Endothelial cell (in vitro differentiated cells): ENCODE measurements around the gene MOV10. TPM values are rescaled to one million over a fixed set of nuclear protein-coding genes. Genes with fewer than 3 reads are reported as not detected.
A peak's percentile ranks its signal among the peaks of the same experiment; 100 is the strongest.
"Not testable (repeated sequence)": the region's sequence is repeated elsewhere in the genome, so short reads cannot be mapped to it uniquely, and the experiment has no call there.

Experiments
- DNase-seq: peaks from one replicate; pipeline ENCODE4 v3.0.0; 2021; ENCODE audit warnings: low spot score
- H3K27ac Mint-ChIP-seq: one replicate; pipeline ENCODE4 v1.8.0; 2021; ENCODE audit warnings: mixed read lengths, inconsistent platforms; ENCODE audit not compliant: unreplicated experiment
- H3K27me3 Mint-ChIP-seq: one replicate; pipeline ENCODE4 v1.8.0; 2021; ENCODE audit warnings: mild to moderate bottlenecking, moderate library complexity, mixed read lengths, inconsistent platforms; ENCODE audit not compliant: unreplicated experiment
- H3K36me3 Mint-ChIP-seq: one replicate; pipeline ENCODE4 v1.8.0; 2021; ENCODE audit warnings: mild to moderate bottlenecking, low read depth, mixed read lengths, inconsistent platforms; ENCODE audit not compliant: unreplicated experiment
- H3K4me1 Mint-ChIP-seq: one replicate; pipeline ENCODE4 v1.8.0; 2021; ENCODE audit warnings: mild to moderate bottlenecking, mixed read lengths, inconsistent platforms; ENCODE audit not compliant: unreplicated experiment
- H3K4me3 Mint-ChIP-seq: one replicate; pipeline ENCODE4 v1.8.0; 2021; ENCODE audit warnings: mild to moderate bottlenecking, mixed read lengths, inconsistent platforms; ENCODE audit not compliant: unreplicated experiment
- H3K9me3 Mint-ChIP-seq: one replicate; pipeline ENCODE4 v1.8.0; 2021; ENCODE audit warnings: mixed read lengths, inconsistent platforms; ENCODE audit not compliant: unreplicated experiment
- CTCF ChIP-seq: fragments of 200-600 bp; sonication (generic); IDR thresholded peaks from one replicate; pipeline ENCODE4 v1.5.0; 2021; ENCODE audit warnings: antibody characterized with exemption; ENCODE audit not compliant: unreplicated experiment
- total RNA-seq: library from RNA; stranded (reverse); fragmentation: NEBNext Ultra II Directional; extraction: Animal tissue kit (Norgen Biotek cat#: 25700); gene quantifications from one replicate; pipeline ENCODE4 v1.2.1, GENCODE V29; 2021; ENCODE audit not compliant: unreplicated experiment

The MOV10 gene
- total RNA-seq, 1 donor from 2014 or later, result 43.5 TPM

- Mint-ChIP-seq H3K4me1 (peaks cover 9% of the 10 kb centered on the region), H3K27ac (no peak overlapping the region)
Observed at GRCh38 chr1:112718691-112719418, 44.4 kb downstream of the MOV10 start.

GRCh38 chr1:112719706-112720105 lies 45.2 kb downstream of the MOV10 start:
- Mint-ChIP-seq H3K27ac (no peak overlapping the region), H3K4me3 (no peak overlapping the region), H3K4me1 (peaks cover 7% of the 10 kb centered on the region), H3K27me3 (peaks cover 7% of the 10 kb centered on the region), H3K9me3 (no peaks in the 10 kb centered on the region), H3K36me3 (peaks cover 3% of the 10 kb centered on the region)
- TF ChIP-seq CTCF, result no peak
- DNase-seq, result no peak

More at GRCh38 chr1:112718691-112719418, 44.4 kb downstream of the MOV10 start:
- H3K36me3 Mint-ChIP-seq, result peaks cover 5% of the 10 kb centered on the region
- H3K9me3 Mint-ChIP-seq, result no peaks in the 10 kb centered on the region
- DNase-seq, result peak; percentile 88
- TF ChIP-seq CTCF, result peak; percentile 88
- H3K4me3 Mint-ChIP-seq, result no peak overlapping the region
- peaks cover 8% of the 10 kb centered on the region for H3K27me3 Mint-ChIP-seq

- DNase-seq, result no peak
- Mint-ChIP-seq H3K9me3 (no peaks in the 10 kb centered on the region), H3K27me3 (peaks cover 8% of the 10 kb centered on the region), H3K27ac (no peak overlapping the region), H3K4me1 (peaks cover 7% of the 10 kb centered on the region), H3K4me3 (no peak overlapping the region), H3K36me3 (peaks cover 3% of the 10 kb centered on the region)
- TF ChIP-seq CTCF, result no peak
Observed at GRCh38 chr1:112720800-112721199, 46.3 kb downstream of the MOV10 start.

- H3K4me1 Mint-ChIP-seq, H3K27me3 Mint-ChIP-seq, DNase-seq, H3K9me3 Mint-ChIP-seq, H3K36me3 Mint-ChIP-seq, H3K4me3 Mint-ChIP-seq, H3K27ac Mint-ChIP-seq: not testable (repeated sequence)
Observed at GRCh38 chr1:112721294-112721693, 46.8 kb downstream of the MOV10 start.

- DNase-seq, result no peak
Observed at GRCh38 chr1:112721966-112722524, 47.6 kb downstream of the MOV10 start.

More at GRCh38 chr1:112721966-112722524, 47.6 kb downstream of the MOV10 start:
- H3K27me3 Mint-ChIP-seq, result peaks cover 7% of the 10 kb centered on the region
- H3K27ac Mint-ChIP-seq, result no peak overlapping the region
- no peaks in the 10 kb centered on the region for H3K36me3 Mint-ChIP-seq
- no peaks in the 10 kb centered on the region for H3K9me3 Mint-ChIP-seq
- no peak overlapping the region for H3K4me3 Mint-ChIP-seq
- TF ChIP-seq CTCF, result no peak
- peaks cover 7% of the 10 kb centered on the region for H3K4me1 Mint-ChIP-seq
